DOHH2 (cell line): Measurements from ENCODE around the gene INSYN2A.

Source experiments
- H3F3A ChIP-seq: fragments of 200-600 bp; sonication (generic), shearing (Covaris generic); 2 replicates; pipeline ENCODE4 v1.6.0; 2016; ENCODE audit warnings: antibody characterized with exemption, mild to moderate bottlenecking; ENCODE audit not compliant: control insufficient read depth, insufficient read depth
- H3K27ac ChIP-seq: fragments of 200-600 bp; sonication (generic); 2 replicates; pipeline ENCODE4 v1.5.1; 2014; ENCODE audit warnings: low read depth, mild to moderate bottlenecking, low read length, moderate library complexity
- H3K27me3 ChIP-seq: fragments of 200-600 bp; sonication (generic); 2 replicates; pipeline ENCODE4 v1.6.1; 2014; ENCODE audit warnings: mild to moderate bottlenecking, low read length, mixed read lengths; ENCODE audit not compliant: control insufficient read depth
- H3K36me3 ChIP-seq: fragments of 200-600 bp; sonication (generic); 2 replicates; pipeline ENCODE4 v1.6.1; 2014; ENCODE audit warnings: mild to moderate bottlenecking, low read length, moderate library complexity, mixed read lengths; ENCODE audit not compliant: control insufficient read depth
- H3K4me1 ChIP-seq: fragments of 200-600 bp; sonication (generic); 2 replicates; pipeline ENCODE4 v1.6.1; 2014; ENCODE audit warnings: mild to moderate bottlenecking, low read length, mixed read lengths; ENCODE audit not compliant: control insufficient read depth
- H3K4me2 ChIP-seq: fragments of 200-600 bp; sonication (generic); 2 replicates; pipeline ENCODE4 v1.6.0; 2014; ENCODE audit warnings: mild to moderate bottlenecking, low read length, moderate library complexity
- H3K4me3 ChIP-seq: fragments of 200-600 bp; sonication (generic); 2 replicates; pipeline ENCODE4 v1.5.1; 2014; ENCODE audit warnings: mild to moderate bottlenecking, low read length, mixed read lengths
- H3K79me2 ChIP-seq: fragments of 200-600 bp; sonication (generic); 2 replicates; pipeline ENCODE4 v1.6.1; 2014; ENCODE audit warnings: mild to moderate bottlenecking, low read length, mixed read lengths; ENCODE audit not compliant: control insufficient read depth
- H3K9me2 ChIP-seq: fragments of 200-600 bp; sonication (generic); replicated peaks from 2 replicates; pipeline ENCODE4 v1.6.1; 2014; ENCODE audit warnings: mild to moderate bottlenecking, low read length, mixed read lengths; ENCODE audit not compliant: control insufficient read depth
- H3K9me3 ChIP-seq: fragments of 200-600 bp; sonication (generic); 2 replicates; pipeline ENCODE4 v1.6.1; 2014; ENCODE audit warnings: antibody characterized with exemption, low read length, mixed read lengths; ENCODE audit not compliant: control insufficient read depth, insufficient read depth
- H4K20me1 ChIP-seq: fragments of 200-600 bp; sonication (generic); 2 replicates; pipeline ENCODE4 v1.6.0; 2014; ENCODE audit warnings: low read depth, mild to moderate bottlenecking, antibody characterized with exemption, low read length, moderate library complexity; ENCODE audit not compliant: control insufficient read depth, insufficient read depth
- EZH2phosphoT487 ChIP-seq: fragments of 200-600 bp; sonication (generic); IDR thresholded peaks from 2 replicates; pipeline ENCODE4 v1.6.1; 2017; ENCODE audit warnings: borderline replicate concordance, mild to moderate bottlenecking, antibody characterized with exemption, low read length, moderate library complexity, mixed read lengths
- TF ChIP-seq, protein P1 (sequence below): fragments of 200-600 bp; sonication (generic); IDR thresholded peaks from one replicate; pipeline ENCODE4 v1.5.1; 2014; ENCODE audit warnings: antibody characterized with exemption, mild to moderate bottlenecking, low read depth, low read length; ENCODE audit not compliant: poor library complexity, severe bottlenecking

The INSYN2A gene

DNA sequence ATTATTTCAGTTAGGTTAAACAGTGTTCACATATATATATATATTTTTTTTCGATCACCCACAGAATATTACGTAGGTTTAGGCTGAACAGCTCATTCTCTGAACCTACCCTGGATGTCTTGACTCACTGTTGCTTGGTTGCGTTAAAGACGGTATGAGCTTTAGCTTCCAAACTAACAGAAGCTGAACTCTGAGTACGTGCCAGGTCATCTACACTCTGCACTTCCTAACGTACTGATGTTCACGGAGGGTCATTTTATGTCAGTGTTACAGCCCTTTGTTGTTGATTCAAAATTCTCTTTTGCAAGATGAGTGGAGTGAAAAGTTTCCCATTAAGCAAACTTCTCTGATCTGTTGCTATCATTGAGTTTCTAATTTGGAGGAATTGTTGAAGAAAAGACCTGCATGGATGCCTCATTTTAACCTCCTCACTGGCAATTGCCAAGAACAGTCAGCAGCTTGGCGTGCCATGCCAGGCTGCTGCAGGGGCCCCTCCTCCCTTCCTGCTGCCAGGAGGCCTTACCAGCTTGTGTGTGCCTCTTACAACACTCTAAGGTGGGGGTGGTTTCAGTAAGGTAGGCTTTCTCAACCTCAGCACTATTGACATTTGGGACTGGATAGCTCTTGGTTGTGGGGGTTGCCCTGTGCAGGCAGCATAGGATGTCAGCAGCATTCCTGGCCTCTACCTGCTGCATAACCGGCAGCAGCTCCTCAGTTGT is 44.3 kb downstream of the INSYN2A start:
- Histone ChIP-seq H3K36me3 (no peaks in the 10 kb centered on the region), H3K27ac (no peak overlapping the region), H3F3A (no peaks in the 10 kb centered on the region), H3K9me2 (no peaks in the 10 kb centered on the region), H4K20me1 (no peaks in the 10 kb centered on the region), H3K9me3 (peaks cover 5% of the 10 kb centered on the region; the same call in 1 of the 2 replicates), H3K4me1 (no peaks in the 10 kb centered on the region), H3K4me3 (no peak overlapping the region), H3K4me2 (no peak overlapping the region), H3K27me3 (no peaks in the 10 kb centered on the region), H3K79me2 (no peaks in the 10 kb centered on the region)
- TF ChIP-seq, protein P1, sequence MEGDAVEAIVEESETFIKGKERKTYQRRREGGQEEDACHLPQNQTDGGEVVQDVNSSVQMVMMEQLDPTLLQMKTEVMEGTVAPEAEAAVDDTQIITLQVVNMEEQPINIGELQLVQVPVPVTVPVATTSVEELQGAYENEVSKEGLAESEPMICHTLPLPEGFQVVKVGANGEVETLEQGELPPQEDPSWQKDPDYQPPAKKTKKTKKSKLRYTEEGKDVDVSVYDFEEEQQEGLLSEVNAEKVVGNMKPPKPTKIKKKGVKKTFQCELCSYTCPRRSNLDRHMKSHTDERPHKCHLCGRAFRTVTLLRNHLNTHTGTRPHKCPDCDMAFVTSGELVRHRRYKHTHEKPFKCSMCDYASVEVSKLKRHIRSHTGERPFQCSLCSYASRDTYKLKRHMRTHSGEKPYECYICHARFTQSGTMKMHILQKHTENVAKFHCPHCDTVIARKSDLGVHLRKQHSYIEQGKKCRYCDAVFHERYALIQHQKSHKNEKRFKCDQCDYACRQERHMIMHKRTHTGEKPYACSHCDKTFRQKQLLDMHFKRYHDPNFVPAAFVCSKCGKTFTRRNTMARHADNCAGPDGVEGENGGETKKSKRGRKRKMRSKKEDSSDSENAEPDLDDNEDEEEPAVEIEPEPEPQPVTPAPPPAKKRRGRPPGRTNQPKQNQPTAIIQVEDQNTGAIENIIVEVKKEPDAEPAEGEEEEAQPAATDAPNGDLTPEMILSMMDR, result no peak
- no peak for TF ChIP-seq EZH2phosphoT487

DNA sequence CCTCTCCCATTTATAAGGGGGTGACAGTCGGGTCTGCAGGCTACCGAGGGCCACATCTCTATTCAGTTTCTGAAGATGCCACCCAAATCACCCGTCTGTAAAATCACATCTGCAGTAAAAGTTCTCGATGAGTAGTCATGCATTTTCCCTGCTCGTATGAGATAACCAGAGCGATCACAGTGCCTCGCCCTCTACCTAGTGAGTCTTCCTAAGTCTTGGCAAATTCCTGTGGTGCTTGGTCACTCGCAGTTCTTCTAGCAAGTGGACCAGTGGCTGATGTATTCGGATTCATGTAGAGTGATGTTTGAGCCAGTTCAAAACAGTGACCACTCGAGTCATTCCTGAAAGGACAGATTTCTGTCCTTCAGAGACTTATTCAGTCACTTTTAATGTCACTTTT is 44.9 kb downstream of the INSYN2A start:
- Histone ChIP-seq H3K4me2 (no peak overlapping the region), H3K4me3 (no peak overlapping the region)

DNA sequence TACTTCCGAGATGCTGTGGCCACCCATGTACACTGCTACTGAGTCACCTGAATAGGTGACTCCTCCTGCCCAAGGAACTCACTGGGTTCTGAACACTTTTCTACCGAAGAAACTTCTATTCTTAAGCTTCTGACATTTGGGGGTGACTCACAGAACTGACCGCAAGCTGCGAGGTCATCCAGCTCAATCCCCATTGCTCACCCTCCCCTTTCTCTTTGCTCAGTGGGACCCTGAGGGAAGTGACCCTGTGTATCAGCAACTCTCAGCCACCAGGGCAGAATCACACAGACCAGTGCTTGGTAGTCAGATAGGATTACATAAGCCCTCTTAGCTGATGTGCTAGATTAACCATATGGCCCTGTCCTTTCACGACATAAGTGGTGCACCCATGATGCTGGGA is 46.3 kb downstream of the INSYN2A start:
- Histone ChIP-seq H3K27ac (no peak overlapping the region), H3K79me2 (no peaks in the 10 kb centered on the region), H3K9me2 (no peaks in the 10 kb centered on the region), H3K4me1 (no peaks in the 10 kb centered on the region), H3F3A (no peaks in the 10 kb centered on the region), H4K20me1 (no peaks in the 10 kb centered on the region), H3K4me2 (no peak overlapping the region), H3K27me3 (no peaks in the 10 kb centered on the region), H3K9me3 (peaks cover 6% of the 10 kb centered on the region; the same call in 1 of the 2 replicates), H3K36me3 (no peaks in the 10 kb centered on the region), H3K4me3 (no peak overlapping the region)
- no peak for TF ChIP-seq EZH2phosphoT487
- TF ChIP-seq, protein P1, result no peak

More for the DNA sequence above, 44.9 kb downstream of the INSYN2A start:
- Histone ChIP-seq H3K9me2 (no peaks in the 10 kb centered on the region), H4K20me1 (no peaks in the 10 kb centered on the region), H3K36me3 (no peaks in the 10 kb centered on the region), H3K27ac (no peak overlapping the region), H3F3A (no peaks in the 10 kb centered on the region), H3K9me3 (peaks cover 6% of the 10 kb centered on the region; the same call in 1 of the 2 replicates), H3K27me3 (no peaks in the 10 kb centered on the region), H3K79me2 (no peaks in the 10 kb centered on the region), H3K4me1 (no peaks in the 10 kb centered on the region)
- TF ChIP-seq, protein P1, result no peak
- TF ChIP-seq EZH2phosphoT487, result no peak
